Vagina (tissue), 2 donors: ENCODE results near the gene TPCN2. TPM values are rescaled to one million over a fixed set of nuclear protein-coding genes. Genes with fewer than 3 reads are reported as not detected.

Source experiments
- DNase-seq, 2 donors: peaks; one replicate each; pipeline ENCODE4 v3.0.0-alpha.2; 2017; ENCODE audit errors: extremely low spot score in 2 of 2
- H3K27ac ChIP-seq: fragments of 200-600 bp; sonication (generic); one replicate; pipeline ENCODE4 v1.5.1; 2019
- H3K27me3 ChIP-seq: fragments of 200-600 bp; sonication (generic); one replicate; pipeline ENCODE4 v1.5.1; 2019
- H3K36me3 ChIP-seq, 2 donors: fragments of 200-600 bp; sonication (generic); one replicate each; pipeline ENCODE4 v1.5.1; 2017 to 2019
- H3K4me1 ChIP-seq: fragments of 200-600 bp; sonication (generic); one replicate; pipeline ENCODE4 v1.5.1; 2019
- H3K4me3 ChIP-seq, 2 donors: fragments of 200-600 bp; sonication (generic); 1 replicate in 1 of 2; 2 replicates in 1 of 2; pipeline ENCODE4 v1.5.1; 2016 to 2019
- H3K9me3 ChIP-seq: fragments of 200-600 bp; sonication (generic); one replicate; pipeline ENCODE4 v1.5.1; 2019
- CTCF ChIP-seq, 3 experiments: fragments of 450-650 bp in 2 of 3; fragments of 200-600 bp in 1 of 3; sonication (generic) in 1 of 3; IDR thresholded peaks; one replicate each; pipeline ENCODE4 v1.5.1; 2017 to 2019; ENCODE audit warnings: antibody characterized with exemption in 3 of 3, mild to moderate bottlenecking in 2 of 3, moderate library complexity in 2 of 3
- POLR2A ChIP-seq, 2 donors: fragments of 450-650 bp; IDR thresholded peaks; one replicate each; pipeline ENCODE4 v1.6.1; 2017; ENCODE audit warnings: antibody characterized with exemption in 2 of 2, mild to moderate bottlenecking in 2 of 2, moderate library complexity in 2 of 2
- POLR2AphosphoS5 ChIP-seq, 2 donors: sonication (generic); formaldehyde crosslinking; IDR thresholded peaks; one replicate each; pipeline ENCODE4 v1.9.0; 2017; ENCODE audit warnings: antibody characterized with exemption in 2 of 2, mild to moderate bottlenecking in 2 of 2, low read depth in 1 of 2; ENCODE audit not compliant: insufficient read depth in 1 of 2
- intact Hi-C: fragments of 100-400 bp; cut with DNase I; formaldehyde crosslinking; loops from one replicate; pipeline ENCODE4 v1.15.1; 2023
- total RNA-seq: library from RNA; depleted of rRNA; stranded (reverse); fragments of >200 nt; gene quantifications from one replicate; pipeline ENCODE4 v1.2.3, GENCODE V29; 2016

Gene TPCN2
- total RNA-seq, 1 donor from 2014 or later, result 21.1 TPM

GRCh38 chr11:69039501-69039900 is 9.2 kb upstream of the TPCN2 start:
- peak overlapping the region; percentile 84 for H3K27ac ChIP-seq
- H3K4me1 ChIP-seq, result peaks cover 45% of the 10 kb centered on the region
- DNase-seq, result no peak
- no peaks in the 10 kb centered on the region for H3K9me3 ChIP-seq
- TF ChIP-seq CTCF (IDR thresholded peaks at IDR 0.05), result no peak
- TF ChIP-seq POLR2AphosphoS5 (IDR thresholded peaks at IDR 0.05; ENCODE audit: insufficient read depth in 1 of 2, low read depth in 1 of 2), result no peak
- TF ChIP-seq POLR2A (IDR thresholded peaks at IDR 0.05), result no peak
- no peak overlapping the region for H3K4me3 ChIP-seq
- H3K36me3 ChIP-seq, result no peaks in the 10 kb centered on the region
- H3K27me3 ChIP-seq, result no peaks in the 10 kb centered on the region
- intact Hi-C loops, result no loop called here

GRCh38 chr11:69040051-69040450 is 8.7 kb upstream of the TPCN2 start:
- Histone ChIP-seq H3K36me3 (no peaks in the 10 kb centered on the region), H3K27me3 (no peaks in the 10 kb centered on the region), H3K27ac (peak overlapping the region; percentile 84), H3K9me3 (no peaks in the 10 kb centered on the region), H3K4me1 (peaks cover 49% of the 10 kb centered on the region), H3K4me3 (no peak overlapping the region)
- no peak for TF ChIP-seq CTCF (IDR thresholded peaks at IDR 0.05)
- TF ChIP-seq POLR2AphosphoS5 (IDR thresholded peaks at IDR 0.05; ENCODE audit: insufficient read depth in 1 of 2, low read depth in 1 of 2), result no peak
- no peak for TF ChIP-seq POLR2A (IDR thresholded peaks at IDR 0.05)
- no peak for DNase-seq
- intact Hi-C loops, result no loop called here

GRCh38 chr11:69040581-69041260 is 8.0 kb upstream of the TPCN2 start:
- intact Hi-C loops, result no loop called here
- Histone ChIP-seq H3K27ac (peak overlapping the region; percentile 84), H3K27me3 (no peaks in the 10 kb centered on the region), H3K4me3 (no peak overlapping the region), H3K9me3 (no peaks in the 10 kb centered on the region), H3K4me1 (peaks cover 45% of the 10 kb centered on the region), H3K36me3 (no peaks in the 10 kb centered on the region)
- TF ChIP-seq POLR2A (IDR thresholded peaks at IDR 0.05) (no peak), CTCF (IDR thresholded peaks at IDR 0.05) (no peak), POLR2AphosphoS5 (IDR thresholded peaks at IDR 0.05; ENCODE audit: insufficient read depth in 1 of 2, low read depth in 1 of 2) (no peak)
- DNase-seq, result no peak

GRCh38 chr11:69041516-69041915 is 7.2 kb upstream of the TPCN2 start:
- TF ChIP-seq POLR2AphosphoS5 (IDR thresholded peaks at IDR 0.05; ENCODE audit: insufficient read depth in 1 of 2, low read depth in 1 of 2) (no peak), CTCF (IDR thresholded peaks at IDR 0.05) (no peak), POLR2A (IDR thresholded peaks at IDR 0.05) (no peak)
- Histone ChIP-seq H3K36me3 (no peaks in the 10 kb centered on the region), H3K27me3 (no peaks in the 10 kb centered on the region), H3K4me1 (peaks cover 37% of the 10 kb centered on the region), H3K27ac (peak overlapping the region; percentile 84), H3K4me3 (no peak overlapping the region), H3K9me3 (no peaks in the 10 kb centered on the region)
- intact Hi-C loops, result no loop called here
- no peak for DNase-seq
